Fibroblast of skin of right biceps (primary cell): Measurements from ENCODE around the gene SLC36A2.
"Not testable (repeated sequence)": the region's sequence is repeated elsewhere in the genome, so short reads cannot be mapped to it uniquely, and the experiment has no call there.

Experiments
- DNase-seq: peaks from one replicate; pipeline ENCODE4 v3.0.0-alpha.2; 2013

SLC36A2 gene

GRCh38 chr5:151320481-151320880, 26.9 kb downstream of the SLC36A2 start:
- DNase-seq: no peak

- DNase-seq: no peak
Measured at GRCh38 chr5:151318850-151319732, 28.3 kb downstream of the SLC36A2 start.

- DNase-seq: no peak
Measured at GRCh38 chr5:151317871-151318270, 29.5 kb downstream of the SLC36A2 start.

- DNase-seq: peak; percentile 54
Measured at GRCh38 chr5:151315998-151316597, 31.3 kb downstream of the SLC36A2 start.

GRCh38 chr5:151313357-151313756, 34.0 kb downstream of the SLC36A2 start:
- no peak for DNase-seq

GRCh38 chr5:151312756-151313324, 34.5 kb downstream of the SLC36A2 start:
- no peak for DNase-seq

GRCh38 chr5:151310932-151311331, 36.4 kb downstream of the SLC36A2 start:
- no peak for DNase-seq

GRCh38 chr5:151309821-151310220, 37.5 kb downstream of the SLC36A2 start:
- DNase-seq: not testable (repeated sequence)

- DNase-seq: not testable (repeated sequence)
Measured at GRCh38 chr5:151309266-151309665, 38.1 kb downstream of the SLC36A2 start.

GRCh38 chr5:151303666-151304065, 43.7 kb downstream of the SLC36A2 start, which contains the start of gene SLC36A3:
Gene SLC36A3, minus strand, starts transcription at chr5:151303766. Its CDS starts 412 bp downstream, at chr5:151303354.
- no peak for DNase-seq

GRCh38 chr5:151298063-151298855, 49.1 kb downstream of the SLC36A2 start:
- peak; percentile 51 for DNase-seq

GRCh38 chr5:151296974-151297373, 50.4 kb downstream of the SLC36A2 start:
- DNase-seq: no peak

GRCh38 chr5:151296478-151296830, 50.9 kb downstream of the SLC36A2 start:
- DNase-seq: no peak

- DNase-seq: no peak
Measured at GRCh38 chr5:151295791-151296477, 51.4 kb downstream of the SLC36A2 start.

- no peak for DNase-seq
Measured at GRCh38 chr5:151295138-151295537, 52.2 kb downstream of the SLC36A2 start.

- DNase-seq: no peak
Measured at GRCh38 chr5:151293624-151294023, 53.7 kb downstream of the SLC36A2 start.

GRCh38 chr5:151288180-151288579, 59.2 kb downstream of the SLC36A2 start:
- DNase-seq: no peak

GRCh38 chr5:151286246-151286645, 61.1 kb downstream of the SLC36A2 start:
- DNase-seq: no peak

GRCh38 chr5:151285683-151286082, 61.7 kb downstream of the SLC36A2 start:
- DNase-seq: no peak

- DNase-seq: no peak
Measured at GRCh38 chr5:151284392-151284967, 62.9 kb downstream of the SLC36A2 start.

- DNase-seq: no peak
Measured at GRCh38 chr5:151283120-151283825, 64.1 kb downstream of the SLC36A2 start.
